HCT116 (cell line): ENCODE data around the gene MATN3. TPM values are rescaled to one million over a fixed set of nuclear protein-coding genes. Genes with fewer than 3 reads are reported as not detected.

Experiments
- ATAC-seq: fragments of 200-7000 bp; cut with Tn5 transposase; 2 replicates; pipeline ENCODE4 v1.9.1; 2020; ENCODE audit warnings: mild to moderate bottlenecking, moderate library complexity
- BruUV-seq: library from RNA; stranded (reverse); fragments of 400-500 nt; replicated peaks from 2 replicates; lab custom pipeline; 2021; lab: Mats Ljungman, UMichigan
- CTCF ChIA-PET: fragments of 300-600 bp; sonication (Branson Sonifier 250); formaldehyde crosslinking; loops from one replicate; lab custom pipeline; 2021; ENCODE audit warnings: antibody characterized with exemption; lab: Charles Lee
- POLR2A ChIA-PET: fragments of 300-600, 350-600 bp; sonication (Branson Sonifier 250); formaldehyde crosslinking; loops from one replicate; lab custom pipeline; 2021; ENCODE audit warnings: antibody characterized with exemption; lab: Charles Lee
- RAD21 ChIA-PET, 2 experiments: fragments of 300-600 bp; sonication (Branson Sonifier 250); formaldehyde crosslinking; loops; one replicate each; lab custom pipeline; 2023; ENCODE audit warnings: low total read pairs in 2 of 2; ENCODE audit not compliant: uncharacterized antibody in 2 of 2, unreplicated experiment in 2 of 2, low non-redundant PET in 1 of 2; lab: Charles Lee
- DNase-seq: peaks from one replicate; pipeline ENCODE4 v3.0.0-alpha.2; 2010; ENCODE audit warnings: low read depth, low spot score
- H2AFZ ChIP-seq: fragments of 200-600 bp; shearing (Covaris generic), sonication (generic); 2 replicates; pipeline ENCODE4 v1.6.1; 2017; ENCODE audit warnings: low read depth, mixed run types, mixed read lengths, antibody characterized with exemption, low read length; ENCODE audit not compliant: poor library complexity, severe bottlenecking
- H3K27ac ChIP-seq: 2 replicates; pipeline ENCODE4 v1.5.1; 2012; ENCODE audit warnings: low read depth, low read length
- H3K27me3 ChIP-seq: fragments of 200-600 bp; sonication (generic); 2 replicates; pipeline ENCODE4 v1.6.1; 2016; ENCODE audit warnings: mixed run types, low read length, mixed read lengths; ENCODE audit not compliant: insufficient read depth
- H3K36me3 ChIP-seq, 2 experiments: fragments of 200-500 bp in 1 of 2; fragments of 200-600 bp in 1 of 2; sonication (Bioruptor generic) in 1 of 2; sonication (generic) in 1 of 2; 2 replicates each; pipeline versions ENCODE4 v1.5.1 to v1.6.1; 2014 to 2016; ENCODE audit warnings: low read length in 2 of 2, inconsistent platforms in 1 of 2, mixed read lengths in 1 of 2, mixed run types in 1 of 2; ENCODE audit not compliant: insufficient read depth in 2 of 2, control insufficient read depth in 1 of 2
- H3K4me1 ChIP-seq, 2 experiments: fragments of 200-600 bp in 1 of 2; sonication (generic) in 1 of 2; 2 replicates each; pipeline versions ENCODE4 v1.5.1 to v1.6.1; 2012 to 2017; ENCODE audit warnings: low read length in 2 of 2, inconsistent platforms in 1 of 2, mild to moderate bottlenecking in 1 of 2, mixed read lengths in 1 of 2, mixed run types in 1 of 2, moderate library complexity in 1 of 2; ENCODE audit not compliant: insufficient read depth in 2 of 2, control insufficient read depth in 1 of 2
- H3K4me2 ChIP-seq: fragments of 200-600 bp; sonication (generic); 2 replicates; pipeline ENCODE4 v1.6.1; 2017; ENCODE audit warnings: mixed run types, low read length, mixed read lengths
- H3K4me3 ChIP-seq, 2 experiments: fragments of 200-600 bp in 1 of 2; sonication (generic) in 1 of 2; replicated peaks in 1 of 2; 2 replicates each; pipeline ENCODE4 v1.5.1; 2011 to 2016; ENCODE audit warnings: low read length in 2 of 2, control low read depth in 1 of 2, low read depth in 1 of 2, mild to moderate bottlenecking in 1 of 2, mixed read lengths in 1 of 2, mixed run types in 1 of 2
- H3K79me2 ChIP-seq: fragments of 200-600 bp; sonication (generic); 2 replicates; pipeline ENCODE4 v1.6.1; 2017; ENCODE audit warnings: mild to moderate bottlenecking, mixed run types, low read length, moderate library complexity, mixed read lengths; ENCODE audit not compliant: insufficient read depth
- H3K9ac ChIP-seq: fragments of 200-600 bp; sonication (generic); 2 replicates; pipeline ENCODE4 v1.6.1; 2016; ENCODE audit warnings: low read length, mixed read lengths
- H3K9me2 ChIP-seq: fragments of 200-600 bp; sonication (generic), shearing (Covaris generic); 2 replicates; pipeline ENCODE4 v1.6.1; 2017; ENCODE audit warnings: mixed run types, mild to moderate bottlenecking, moderate library complexity; ENCODE audit not compliant: insufficient read depth
- H3K9me3 ChIP-seq, 2 experiments: fragments of 200-500 bp in 1 of 2; fragments of 200-600 bp in 1 of 2; sonication (Bioruptor generic) in 1 of 2; sonication (generic) in 1 of 2; 2 replicates each; pipeline ENCODE4 v1.6.1; 2014 to 2017; ENCODE audit warnings: low read length in 2 of 2, mixed read lengths in 2 of 2, inconsistent platforms in 1 of 2, low read depth in 1 of 2, mild to moderate bottlenecking in 1 of 2, mixed run types in 1 of 2, moderate library complexity in 1 of 2; ENCODE audit not compliant: control insufficient read depth in 1 of 2, insufficient read depth in 1 of 2
- H4K20me1 ChIP-seq: fragments of 200-600 bp; sonication (generic), shearing (Covaris generic); 2 replicates; pipeline ENCODE4 v1.6.1; 2017; ENCODE audit warnings: mixed run types, mild to moderate bottlenecking, moderate library complexity; ENCODE audit not compliant: insufficient read depth
- CBX3 ChIP-seq: IDR thresholded peaks from 2 replicates; pipeline ENCODE4 v1.6.1; 2012; ENCODE audit warnings: low read depth
- CTCF ChIP-seq, 3 experiments: fragments of 200-600 bp in 1 of 3; sonication (generic) in 1 of 3; IDR thresholded peaks in 2 of 3; conservative IDR thresholded peaks in 1 of 3; 2 replicates each; pipeline ENCODE4 v1.5.1; 2012 to 2017; ENCODE audit warnings: low read depth in 2 of 3, low read length in 2 of 3, antibody characterized with exemption in 1 of 3, borderline replicate concordance in 1 of 3, control low read depth in 1 of 3, mild to moderate bottlenecking in 1 of 3, mixed read lengths in 1 of 3, mixed run types in 1 of 3, moderate library complexity in 1 of 3; ENCODE audit not compliant: insufficient read depth in 1 of 3
- EGR1 ChIP-seq: IDR thresholded peaks from 2 replicates; pipeline ENCODE4 v1.6.1; 2012; ENCODE audit warnings: low read depth
- ELF1 ChIP-seq: IDR thresholded peaks from 2 replicates; pipeline ENCODE4 v1.6.1; 2012; ENCODE audit warnings: low read depth, borderline replicate concordance
- JUND ChIP-seq: IDR thresholded peaks from 2 replicates; pipeline ENCODE4 v1.6.1; 2012
- POLR2AphosphoS5 ChIP-seq: IDR thresholded peaks from 2 replicates; pipeline ENCODE4 v1.6.1; 2011; ENCODE audit warnings: mild to moderate bottlenecking, low read depth, low read length, moderate library complexity
- REST ChIP-seq: IDR thresholded peaks from 2 replicates; pipeline ENCODE4 v1.6.1; 2012; ENCODE audit warnings: low read depth
- SP1 ChIP-seq: IDR thresholded peaks from 2 replicates; pipeline ENCODE4 v1.6.1; 2012; ENCODE audit warnings: low read depth
- TCF7L2 ChIP-seq: IDR thresholded peaks from 2 replicates; pipeline ENCODE4 v1.7.0; 2011; ENCODE audit warnings: borderline replicate concordance, inconsistent platforms; ENCODE audit not compliant: insufficient read depth, insufficient read length; ENCODE audit errors: extremely low read depth
- ZBTB33 ChIP-seq: IDR thresholded peaks from 2 replicates; pipeline ENCODE4 v1.6.1; 2011; ENCODE audit warnings: mild to moderate bottlenecking, low read length, moderate library complexity; ENCODE audit not compliant: insufficient replicate concordance; ENCODE audit errors: extremely low read depth
- ZFX ChIP-seq: fragments of 450-650 bp; IDR thresholded peaks from 2 replicates; pipeline ENCODE4 v1.6.1; 2017
- ZNF274 ChIP-seq: fragments of 200-500 bp; sonication (Bioruptor generic); IDR thresholded peaks from 2 replicates; pipeline ENCODE4 v1.6.1; 2014; ENCODE audit warnings: mild to moderate bottlenecking, low read depth, low read length, inconsistent platforms
- intact Hi-C: fragments of 100-400 bp; cut with micrococcal nuclease; formaldehyde crosslinking; loops from 2 replicates; pipeline ENCODE4 v1.10.0; 2022
- total RNA-seq: library from RNA; stranded (reverse); gene quantifications from one replicate; pipeline ENCODE4 v1.2.1, GENCODE V29; 2021; ENCODE audit not compliant: unreplicated experiment

The MATN3 gene
- total RNA-seq, 1 experiment from 2014 or later: not detected

GRCh38 chr2:20018601-20019152 lies 6.2 kb upstream of the MATN3 start:
- ChIA-PET POLR2A (no interaction called here), CTCF (no interaction called here), RAD21 (no interaction called here)
- no peak for TF ChIP-seq JUND
- TF ChIP-seq ZBTB33: no peak
- TF ChIP-seq SP1: no peak
- no peak for TF ChIP-seq ELF1
- no peak for TF ChIP-seq CTCF (IDR thresholded peaks at IDR 0.05 in 2 of 3, conservative IDR thresholded peaks at IDR 0.05 in 1 of 3; ENCODE audit: borderline replicate concordance in 1 of 3, insufficient read depth in 1 of 3, low read depth in 2 of 3, low read length in 2 of 3)
- no peak for TF ChIP-seq TCF7L2
- no peak for TF ChIP-seq ZFX
- no peak for TF ChIP-seq REST
- no peak for TF ChIP-seq ZNF274
- no peak for TF ChIP-seq CBX3
- no peak for TF ChIP-seq POLR2AphosphoS5
- TF ChIP-seq EGR1: no peak
- no peak overlapping the region for H3K27ac ChIP-seq
- H3K79me2 ChIP-seq: no peaks in the 10 kb centered on the region
- no peaks in the 10 kb centered on the region for H3K9me2 ChIP-seq
- H3K36me3 ChIP-seq: no peaks in the 10 kb centered on the region
- H3K9ac ChIP-seq: no peak overlapping the region
- intact Hi-C loops: no loop called here
- no peak overlapping the region for H3K4me3 ChIP-seq
- no peaks in the 10 kb centered on the region for H3K9me3 ChIP-seq
- H3K4me1 ChIP-seq: no peaks in the 10 kb centered on the region
- H3K27me3 ChIP-seq: no peaks in the 10 kb centered on the region
- H2AFZ ChIP-seq: no peak overlapping the region
- no TSS peak for BruUV-seq
- H3K4me2 ChIP-seq: no peak overlapping the region
- DNase-seq (no peak), ATAC-seq (no peak)
- no peaks in the 10 kb centered on the region for H4K20me1 ChIP-seq
